ENCODE results near the gene CDK19. TPM values are rescaled to one million over a fixed set of nuclear protein-coding genes. Genes with fewer than 3 reads are reported as not detected.
"Not testable (repeated sequence)": the region's sequence is repeated elsewhere in the genome, so short reads cannot be mapped to it uniquely, and the experiment has no call there.

CDK19 gene
- total and polyA plus RNA-seq, 2 donors (not counting 1 experiment from before 2014, with no cell fraction given) = 11.2 to 11.3 TPM

DNA sequence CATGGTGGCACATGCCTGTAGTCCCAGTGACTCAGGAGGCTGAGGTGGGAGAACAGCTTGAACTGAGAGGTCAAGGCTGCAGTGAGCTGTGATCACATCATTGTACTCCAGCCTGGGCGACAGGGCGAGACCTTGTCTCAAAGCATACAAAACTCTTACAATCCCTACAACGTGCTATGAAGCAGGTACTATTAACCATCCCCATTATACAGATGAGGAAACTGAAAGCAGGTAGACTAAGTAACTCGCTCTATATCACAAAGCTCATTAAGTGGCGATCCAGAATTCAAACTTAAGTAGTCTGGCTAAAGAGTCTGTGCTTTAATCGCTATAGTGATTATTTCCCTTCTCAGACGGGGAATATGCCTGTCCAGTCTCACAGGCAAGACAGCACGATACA, 54.7 kb downstream of the CDK19 start:
- no peak for DNase-seq (ENCODE audit: low read depth in 2 of 2)
- TF ChIP-seq, protein P1, sequence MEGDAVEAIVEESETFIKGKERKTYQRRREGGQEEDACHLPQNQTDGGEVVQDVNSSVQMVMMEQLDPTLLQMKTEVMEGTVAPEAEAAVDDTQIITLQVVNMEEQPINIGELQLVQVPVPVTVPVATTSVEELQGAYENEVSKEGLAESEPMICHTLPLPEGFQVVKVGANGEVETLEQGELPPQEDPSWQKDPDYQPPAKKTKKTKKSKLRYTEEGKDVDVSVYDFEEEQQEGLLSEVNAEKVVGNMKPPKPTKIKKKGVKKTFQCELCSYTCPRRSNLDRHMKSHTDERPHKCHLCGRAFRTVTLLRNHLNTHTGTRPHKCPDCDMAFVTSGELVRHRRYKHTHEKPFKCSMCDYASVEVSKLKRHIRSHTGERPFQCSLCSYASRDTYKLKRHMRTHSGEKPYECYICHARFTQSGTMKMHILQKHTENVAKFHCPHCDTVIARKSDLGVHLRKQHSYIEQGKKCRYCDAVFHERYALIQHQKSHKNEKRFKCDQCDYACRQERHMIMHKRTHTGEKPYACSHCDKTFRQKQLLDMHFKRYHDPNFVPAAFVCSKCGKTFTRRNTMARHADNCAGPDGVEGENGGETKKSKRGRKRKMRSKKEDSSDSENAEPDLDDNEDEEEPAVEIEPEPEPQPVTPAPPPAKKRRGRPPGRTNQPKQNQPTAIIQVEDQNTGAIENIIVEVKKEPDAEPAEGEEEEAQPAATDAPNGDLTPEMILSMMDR (conservative IDR thresholded peaks at IDR 0.05 in 1 of 2, IDR thresholded peaks at IDR 0.05 in 1 of 2; ENCODE audit: low read depth in 1 of 2, low read length in 2 of 2) = no peak
- no peak for TF ChIP-seq EZH2 (IDR thresholded peaks at IDR 0.05; ENCODE audit: low read length, missing control alignments)

GRCh38 chr6:110760098-110760497, 55.2 kb downstream of the CDK19 start:
- H3K4me3 ChIP-seq (replicated peaks in 1 of 4; ENCODE audit: control extremely low read depth in 1 of 4, insufficient read depth in 1 of 4, low read depth in 3 of 4, low read length in 4 of 4); H2AFZ ChIP-seq (ENCODE audit: low read length); DNase-seq (ENCODE audit: low read depth in 2 of 2); H3K9me3 ChIP-seq (ENCODE audit: control insufficient read depth, insufficient read depth, low read depth, low read length); H3K4me2 ChIP-seq (ENCODE audit: extremely low read depth, insufficient read depth, low read length); H3K9ac ChIP-seq (ENCODE audit: insufficient read depth, low read length); H3K27me3 ChIP-seq (ENCODE audit: control insufficient read depth, insufficient read depth, low read length); H3K36me3 ChIP-seq (ENCODE audit: control insufficient read depth, insufficient read depth, low read length); H3K4me1 ChIP-seq (ENCODE audit: control insufficient read depth, extremely low read depth, insufficient read depth, low read length); H4K20me1 ChIP-seq (ENCODE audit: control insufficient read depth, extremely low read depth, insufficient read depth, low read length); H3K27ac ChIP-seq (ENCODE audit: insufficient read depth, low read length); H3K79me2 ChIP-seq (ENCODE audit: control insufficient read depth, insufficient read depth, low read length): not testable (repeated sequence)

More for the DNA sequence above, 54.7 kb downstream of the CDK19 start:
- H3K9ac ChIP-seq (ENCODE audit: insufficient read depth, low read length) = no peak overlapping the region
- H3K79me2 ChIP-seq (ENCODE audit: control insufficient read depth, insufficient read depth, low read length) = no peaks in the 10 kb centered on the region
- H3K4me3 ChIP-seq (replicated peaks in 1 of 4; ENCODE audit: control extremely low read depth in 1 of 4, insufficient read depth in 1 of 4, low read depth in 3 of 4, low read length in 4 of 4) = no peak overlapping the region
- no peaks in the 10 kb centered on the region for H3K36me3 ChIP-seq (ENCODE audit: control insufficient read depth, insufficient read depth, low read length)
- no peaks in the 10 kb centered on the region for H3K9me3 ChIP-seq (ENCODE audit: control insufficient read depth, insufficient read depth, low read depth, low read length)
- no peaks in the 10 kb centered on the region for H3K4me1 ChIP-seq (ENCODE audit: control insufficient read depth, extremely low read depth, insufficient read depth, low read length)
- no peak overlapping the region for H3K4me2 ChIP-seq (ENCODE audit: extremely low read depth, insufficient read depth, low read length)
- no peak overlapping the region for H2AFZ ChIP-seq (ENCODE audit: low read length)
- H4K20me1 ChIP-seq (ENCODE audit: control insufficient read depth, extremely low read depth, insufficient read depth, low read length) = no peaks in the 10 kb centered on the region
- H3K27me3 ChIP-seq (ENCODE audit: control insufficient read depth, insufficient read depth, low read length) = no peaks in the 10 kb centered on the region
- no peak overlapping the region for H3K27ac ChIP-seq (ENCODE audit: insufficient read depth, low read length)

DNA sequence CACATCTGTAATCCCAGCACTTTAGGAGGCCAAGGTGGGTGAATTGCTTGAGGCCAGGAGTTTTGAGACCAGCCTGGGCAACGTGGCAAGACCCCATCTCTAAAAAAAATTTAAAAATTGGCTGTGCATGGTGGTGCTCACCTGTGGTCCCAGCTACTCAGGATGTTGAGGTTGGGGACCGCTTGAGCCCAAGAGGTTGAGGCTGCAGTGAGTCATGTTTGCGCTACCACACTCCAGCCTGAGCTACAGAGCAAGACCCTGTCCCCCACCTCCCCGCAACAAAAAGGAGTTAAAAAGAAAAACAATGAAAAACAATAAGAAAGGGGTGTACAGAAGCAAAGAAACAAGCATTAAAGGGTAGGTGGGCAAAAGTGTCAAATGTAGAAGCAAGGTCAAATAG, 57.3 kb downstream of the CDK19 start:
- no peaks in the 10 kb centered on the region for H3K4me1 ChIP-seq (ENCODE audit: control insufficient read depth, extremely low read depth, insufficient read depth, low read length)
- H2AFZ ChIP-seq (ENCODE audit: low read length) = no peak overlapping the region
- no peak overlapping the region for H3K9ac ChIP-seq (ENCODE audit: insufficient read depth, low read length)
- no peaks in the 10 kb centered on the region for H4K20me1 ChIP-seq (ENCODE audit: control insufficient read depth, extremely low read depth, insufficient read depth, low read length)
- no peaks in the 10 kb centered on the region for H3K27me3 ChIP-seq (ENCODE audit: control insufficient read depth, insufficient read depth, low read length)
- no peak overlapping the region for H3K27ac ChIP-seq (ENCODE audit: insufficient read depth, low read length)
- TF ChIP-seq, protein P1 (conservative IDR thresholded peaks at IDR 0.05 in 1 of 2, IDR thresholded peaks at IDR 0.05 in 1 of 2; ENCODE audit: low read depth in 1 of 2, low read length in 2 of 2) = no peak
- no peak for TF ChIP-seq EZH2 (IDR thresholded peaks at IDR 0.05; ENCODE audit: low read length, missing control alignments)
- no peaks in the 10 kb centered on the region for H3K9me3 ChIP-seq (ENCODE audit: control insufficient read depth, insufficient read depth, low read depth, low read length)
- H3K36me3 ChIP-seq (ENCODE audit: control insufficient read depth, insufficient read depth, low read length) = no peaks in the 10 kb centered on the region
- no peak for DNase-seq (ENCODE audit: low read depth in 2 of 2)
- H3K4me2 ChIP-seq (ENCODE audit: extremely low read depth, insufficient read depth, low read length) = no peak overlapping the region
- no peak overlapping the region for H3K4me3 ChIP-seq (replicated peaks in 1 of 4; ENCODE audit: control extremely low read depth in 1 of 4, insufficient read depth in 1 of 4, low read depth in 3 of 4, low read length in 4 of 4)
- no peaks in the 10 kb centered on the region for H3K79me2 ChIP-seq (ENCODE audit: control insufficient read depth, insufficient read depth, low read length)
